SK-N-SH (cell line): ENCODE results near the gene CPZ. TPM values are rescaled to one million over a fixed set of nuclear protein-coding genes. Genes with fewer than 3 reads are reported as not detected.

Experiments used
- CTCF ChIA-PET: fragments of 300-600, 350-600 bp; formaldehyde crosslinking; extraction: SDS; loops from one replicate; lab custom pipeline; 2021; lab: Yijun Ruan, JAX
- POLR2A ChIA-PET: fragments of 350-600 bp; sonication (Branson Sonifier 250); formaldehyde crosslinking; extraction: SDS; loops from one replicate; lab custom pipeline; 2020; ENCODE audit warnings: antibody characterized with exemption, inconsistent platforms; lab: Yijun Ruan, JAX
- DNase-seq: peaks from one replicate; pipeline ENCODE4 v3.0.0; 2012
- H2AFZ ChIP-seq: fragments of 200-600 bp; sonication (generic); 2 replicates; pipeline ENCODE4 v1.8.1; 2016; ENCODE audit warnings: antibody characterized with exemption, mild to moderate bottlenecking, low read depth
- H3F3A ChIP-seq: fragments of 200-600 bp; sonication (generic); replicated peaks from 2 replicates; pipeline ENCODE3; 2016; ENCODE audit warnings: antibody characterized with exemption, mild to moderate bottlenecking; ENCODE audit not compliant: insufficient read depth
- H3K27ac ChIP-seq, 2 experiments: fragments of 200-500 bp in 1 of 2; fragments of 200-600 bp in 1 of 2; sonication (Bioruptor generic) in 1 of 2; sonication (generic), shearing (Covaris generic) in 1 of 2; 2 replicates each; pipeline versions ENCODE4 v1.5.1 to v1.6.1; 2014 to 2016; ENCODE audit warnings: low read depth in 2 of 2, inconsistent platforms in 1 of 2, low read length in 1 of 2, mild to moderate bottlenecking in 1 of 2, mixed read lengths in 1 of 2
- H3K27me3 ChIP-seq: fragments of 200-600 bp; sonication (generic), shearing (Covaris generic); 2 replicates; pipeline ENCODE4 v1.6.1; 2016; ENCODE audit warnings: mixed run types; ENCODE audit not compliant: insufficient read depth
- H3K36me3 ChIP-seq, 2 experiments: fragments of 200-500 bp in 1 of 2; fragments of 200-600 bp in 1 of 2; sonication (Bioruptor generic) in 1 of 2; sonication (generic) in 1 of 2; replicated peaks in 1 of 2; 2 replicates each; pipeline versions ENCODE3 to v1.5.1; 2014 to 2016; ENCODE audit warnings: low read length in 1 of 2, mild to moderate bottlenecking in 1 of 2; ENCODE audit not compliant: insufficient read depth in 2 of 2, control insufficient read depth in 1 of 2
- H3K4me1 ChIP-seq, 2 experiments: fragments of 200-500 bp in 1 of 2; fragments of 200-600 bp in 1 of 2; sonication (Bioruptor generic) in 1 of 2; sonication (generic), shearing (Covaris generic) in 1 of 2; 2 replicates each; pipeline versions ENCODE4 v1.5.1 to v1.6.1; 2014 to 2016; ENCODE audit warnings: low read depth in 1 of 2, low read length in 1 of 2, mixed run types in 1 of 2; ENCODE audit not compliant: insufficient read depth in 2 of 2, control insufficient read depth in 1 of 2
- H3K4me2 ChIP-seq: fragments of 200-600 bp; sonication (generic), shearing (Covaris generic); 2 replicates; pipeline ENCODE4 v1.6.1; 2017; ENCODE audit warnings: mixed run types
- H3K4me3 ChIP-seq, 2 experiments: fragments of 200-500 bp in 1 of 2; fragments of 200-600 bp in 1 of 2; sonication (Bioruptor generic) in 1 of 2; sonication (generic), shearing (Covaris generic) in 1 of 2; 2 replicates each; pipeline versions ENCODE4 v1.5.1 to v1.8.1; 2014 to 2016; ENCODE audit warnings: low read depth in 2 of 2, inconsistent platforms in 1 of 2, low read length in 1 of 2, mild to moderate bottlenecking in 1 of 2, mixed read lengths in 1 of 2, moderate library complexity in 1 of 2
- H3K79me2 ChIP-seq: fragments of 200-600 bp; sonication (generic); 2 replicates; pipeline ENCODE4 v1.8.1; 2017; ENCODE audit warnings: mild to moderate bottlenecking; ENCODE audit not compliant: insufficient read depth
- H3K9ac ChIP-seq: fragments of 200-600 bp; sonication (generic); 2 replicates; pipeline ENCODE4 v1.6.1; 2017; ENCODE audit warnings: mixed run types
- H3K9me2 ChIP-seq: fragments of 200-600 bp; sonication (generic); 2 replicates; pipeline ENCODE4 v1.6.1; 2017; ENCODE audit warnings: mixed run types
- H3K9me3 ChIP-seq: fragments of 200-600 bp; sonication (generic); 2 replicates; pipeline ENCODE4 v1.6.1; 2017; ENCODE audit warnings: mixed run types, mild to moderate bottlenecking, moderate library complexity
- H4K20me1 ChIP-seq: fragments of 200-600 bp; sonication (generic); 2 replicates; pipeline ENCODE4 v1.6.1; 2017; ENCODE audit warnings: mild to moderate bottlenecking, mixed run types; ENCODE audit not compliant: insufficient read depth
- ELF1 ChIP-seq: IDR thresholded peaks from 2 replicates; pipeline ENCODE4 v1.4.0; 2012
- FOSL2 ChIP-seq: IDR thresholded peaks from 2 replicates; pipeline ENCODE4 v1.4.0; 2012; ENCODE audit warnings: low read depth, mild to moderate bottlenecking, moderate library complexity, borderline replicate concordance
- GABPA ChIP-seq: IDR thresholded peaks from 2 replicates; pipeline ENCODE4 v1.4.0; 2012; ENCODE audit warnings: low read depth, mild to moderate bottlenecking
- MXI1 ChIP-seq: IDR thresholded peaks from 2 replicates; pipeline ENCODE4 v1.6.1; 2012; ENCODE audit warnings: mild to moderate bottlenecking, low read depth, low read length, improper control_type of control experiment
- NFIC ChIP-seq: IDR thresholded peaks from 2 replicates; pipeline ENCODE4 v1.4.0; 2012; ENCODE audit warnings: borderline replicate concordance
- NRF1 ChIP-seq: IDR thresholded peaks from 2 replicates; pipeline ENCODE4 v1.6.1; 2012; ENCODE audit warnings: low read depth, mild to moderate bottlenecking, low read length
- POLR2AphosphoS5 ChIP-seq: IDR thresholded peaks from 2 replicates; pipeline ENCODE4 v1.6.1; 2012; ENCODE audit warnings: low read depth, low read length
- RCOR1 ChIP-seq: fragments of 150-350 bp; IDR thresholded peaks from 2 replicates; pipeline ENCODE4 v1.6.1; 2017; ENCODE audit warnings: antibody characterized with exemption, low read length
- SMC3 ChIP-seq: IDR thresholded peaks from 2 replicates; pipeline ENCODE4 v1.6.1; 2012; ENCODE audit warnings: low read depth, low read length, improper control_type of control experiment
- TEAD4 ChIP-seq: IDR thresholded peaks from 2 replicates; pipeline ENCODE4 v1.4.0; 2012; ENCODE audit warnings: mild to moderate bottlenecking, borderline replicate concordance; ENCODE audit not compliant: insufficient read depth
- WGBS: methylation state at CpG from one replicate; pipeline ENCODE4 v1.1.6; 2017; ENCODE audit warnings: low lambda C conversion rate; 5-methylcytosine and 5-hydroxymethylcytosine counted together
- polyA plus RNA-seq, 3 experiments: library from polyadenylated mRNA; depleted of rRNA; stranded (reverse); fragments of >200 nt; gene quantifications; 2 replicates each; pipeline ENCODE4 v1.2.3, GENCODE V29; 2012
- TF ChIP-seq, protein P1 (sequence below): IDR thresholded peaks from 2 replicates; pipeline ENCODE4; 2012
- TF ChIP-seq, protein P2 (sequence below): IDR thresholded peaks from 2 replicates; pipeline ENCODE4 v1.4.0; 2012; ENCODE audit warnings: low read depth
- TF ChIP-seq, protein P3 (sequence below): IDR thresholded peaks from 2 replicates; pipeline ENCODE4 v1.4.0; 2012; ENCODE audit warnings: low read depth, borderline replicate concordance
- TF ChIP-seq, protein P4 (sequence below): IDR thresholded peaks from 2 replicates; pipeline ENCODE4 v1.6.1; 2012; ENCODE audit warnings: mild to moderate bottlenecking, low read depth, low read length, moderate library complexity

The CPZ gene
- polyA plus RNA-seq, 1 of the 3 experiments (the other 2 are of a cell fraction) = not detected

DNA sequence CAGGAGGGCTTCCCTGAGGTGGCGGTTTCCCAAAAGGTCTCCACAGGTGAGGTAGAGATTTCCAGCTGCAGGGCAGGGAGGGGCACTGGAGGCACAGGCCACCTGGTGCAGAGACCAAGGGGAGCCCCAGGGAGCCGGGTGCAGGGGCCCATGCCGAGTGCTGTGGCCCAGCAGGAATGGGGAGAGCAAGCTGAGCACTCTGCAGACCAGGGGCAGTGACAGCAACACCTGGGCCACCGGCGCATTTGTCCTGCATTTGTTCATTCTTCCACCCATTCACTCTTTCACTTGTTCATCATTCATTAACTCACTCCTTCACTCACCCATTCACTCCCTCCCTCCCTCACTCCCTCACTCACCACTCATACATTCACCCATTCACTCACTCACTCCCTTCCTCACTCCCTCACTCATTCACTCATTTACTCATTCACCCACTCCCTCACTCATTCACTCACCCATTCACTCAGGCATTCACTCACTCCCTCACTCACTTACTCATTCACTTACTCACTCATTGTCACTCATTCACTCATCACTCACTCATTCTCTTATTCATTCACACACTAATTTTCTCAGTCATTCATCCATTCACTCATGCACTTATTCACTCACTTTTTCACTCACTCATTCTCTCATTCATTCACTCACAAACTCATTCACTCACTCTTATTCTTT lies 16.3 kb downstream of the CPZ start:
- CTCF ChIA-PET = interaction anchor here (1.3 to 7.8 kb wide), 5 partner anchors 9 to 307 kb away, joined by 4 to 89 read pairs (median 67); no protein-coding TSS in a partner anchor
- Histone ChIP-seq H3K27ac (no peak overlapping the region), H3K4me2 (no peak overlapping the region), H3K4me1 (peaks cover 0 to 10% of the 10 kb centered on the region in 2 experiments; a peak in 1 of 4 replicates), H3F3A (no peaks in the 10 kb centered on the region), H3K9ac (no peak overlapping the region), H4K20me1 (no peaks in the 10 kb centered on the region), H3K9me2 (no peaks in the 10 kb centered on the region), H3K4me3 (no peak overlapping the region), H3K27me3 (no peaks in the 10 kb centered on the region), H2AFZ (no peak overlapping the region), H3K79me2 (no peaks in the 10 kb centered on the region), H3K36me3 (no peaks in the 10 kb centered on the region), H3K9me3 (no peaks in the 10 kb centered on the region)
- TF ChIP-seq ELF1 (no peak), RCOR1 (no peak)
- 72% methylated on average over 3 of the region's 5 CpGs for WGBS
- no peak for DNase-seq
- POLR2A ChIA-PET = no interaction called here

DNA sequence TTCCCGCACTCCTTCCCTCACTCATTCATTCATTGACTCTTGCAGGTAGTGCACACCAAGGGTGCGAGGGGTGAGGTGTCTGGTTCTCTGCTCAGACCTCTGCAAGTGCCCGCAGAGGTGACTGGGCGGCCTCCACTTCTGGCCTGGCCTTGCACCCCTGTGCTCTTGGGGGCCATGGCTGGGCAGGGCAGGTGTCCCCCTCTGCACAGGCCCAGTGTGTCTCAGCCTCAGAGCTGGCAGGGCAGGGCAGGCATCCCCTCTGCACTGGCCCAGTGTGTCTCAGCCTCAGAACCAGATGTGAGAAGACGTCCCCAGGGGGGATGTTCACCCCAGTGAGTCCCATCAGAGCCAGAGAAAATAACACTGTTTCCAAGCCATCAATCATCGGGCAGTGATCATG lies 16.8 kb downstream of the CPZ start:
- H3K4me3 ChIP-seq = no peak overlapping the region
- H3K4me2 ChIP-seq = no peak overlapping the region
- H4K20me1 ChIP-seq = no peaks in the 10 kb centered on the region
- no peaks in the 10 kb centered on the region for H3K9me3 ChIP-seq
- WGBS = 74% methylated on average over 5 of the region's 6 CpGs
- H3K4me1 ChIP-seq = peaks cover 0 to 10% of the 10 kb centered on the region in 2 experiments; a peak in 1 of 4 replicates
- H3K9me2 ChIP-seq = no peaks in the 10 kb centered on the region
- no peak overlapping the region for H2AFZ ChIP-seq
- TF ChIP-seq FOSL2 = no peak
- TF ChIP-seq MXI1 = no peak
- TF ChIP-seq, protein P1, sequence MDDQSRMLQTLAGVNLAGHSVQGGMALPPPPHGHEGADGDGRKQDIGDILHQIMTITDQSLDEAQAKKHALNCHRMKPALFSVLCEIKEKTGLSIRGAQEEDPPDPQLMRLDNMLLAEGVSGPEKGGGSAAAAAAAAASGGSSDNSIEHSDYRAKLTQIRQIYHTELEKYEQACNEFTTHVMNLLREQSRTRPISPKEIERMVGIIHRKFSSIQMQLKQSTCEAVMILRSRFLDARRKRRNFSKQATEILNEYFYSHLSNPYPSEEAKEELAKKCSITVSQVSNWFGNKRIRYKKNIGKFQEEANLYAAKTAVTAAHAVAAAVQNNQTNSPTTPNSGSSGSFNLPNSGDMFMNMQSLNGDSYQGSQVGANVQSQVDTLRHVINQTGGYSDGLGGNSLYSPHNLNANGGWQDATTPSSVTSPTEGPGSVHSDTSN = no peak
- TF ChIP-seq, protein P2, sequence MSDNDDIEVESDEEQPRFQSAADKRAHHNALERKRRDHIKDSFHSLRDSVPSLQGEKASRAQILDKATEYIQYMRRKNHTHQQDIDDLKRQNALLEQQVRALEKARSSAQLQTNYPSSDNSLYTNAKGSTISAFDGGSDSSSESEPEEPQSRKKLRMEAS = no peak
- no peak for TF ChIP-seq GABPA
- TF ChIP-seq TEAD4 = no peak
- H3K27me3 ChIP-seq = no peaks in the 10 kb centered on the region
- CTCF ChIA-PET = interaction anchor here (4.4 to 7.8 kb wide), 2 partner anchors 11 to 306 kb away, joined by 67 to 89 read pairs; no protein-coding TSS in a partner anchor
- DNase-seq = peak; percentile 54
- H3K27ac ChIP-seq = no peak overlapping the region
- H3K36me3 ChIP-seq = no peaks in the 10 kb centered on the region
- H3F3A ChIP-seq = no peaks in the 10 kb centered on the region
- POLR2A ChIA-PET = no interaction called here
- no peak overlapping the region for H3K9ac ChIP-seq
- H3K79me2 ChIP-seq = no peaks in the 10 kb centered on the region

DNA sequence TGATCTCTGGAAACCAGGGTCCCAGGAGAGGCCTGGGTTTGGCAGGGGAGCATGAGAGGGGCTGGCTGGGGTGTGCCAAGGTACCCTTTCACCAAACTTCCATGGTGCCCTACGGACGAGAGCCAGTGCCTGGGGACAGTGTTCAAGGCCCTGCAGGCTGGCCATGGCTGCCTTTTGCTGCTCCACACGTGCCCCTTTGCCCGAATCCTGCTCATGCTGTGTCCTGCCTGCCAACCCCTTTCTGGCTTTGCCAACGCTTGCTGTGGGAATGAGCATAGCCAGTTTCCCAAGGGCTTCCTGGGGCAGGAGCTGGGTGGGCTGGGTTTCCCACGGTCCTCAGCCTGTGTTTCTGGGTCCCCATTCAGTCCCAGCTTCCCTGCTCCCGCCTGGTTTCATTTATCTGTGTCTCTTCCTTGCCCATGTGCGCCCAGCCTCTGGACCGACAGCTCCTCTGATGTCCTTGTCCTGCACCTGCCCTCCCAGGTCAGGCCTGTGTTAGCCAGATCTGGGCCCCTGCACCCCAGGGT lies 17.3 kb downstream of the CPZ start:
- no peaks in the 10 kb centered on the region for H3K36me3 ChIP-seq
- ChIA-PET POLR2A (no interaction called here), CTCF (interaction anchor here (0.8 to 7.8 kb wide), 2 partner anchors 9 to 306 kb away, joined by 4 to 89 read pairs; no protein-coding TSS in a partner anchor)
- H3K27ac ChIP-seq = no peak overlapping the region
- H3K27me3 ChIP-seq = no peaks in the 10 kb centered on the region
- peaks cover 0 to 10% of the 10 kb centered on the region in 2 experiments; a peak in 1 of 4 replicates for H3K4me1 ChIP-seq
- no peak overlapping the region for H3K4me2 ChIP-seq
- no peaks in the 10 kb centered on the region for H3K9me2 ChIP-seq
- H3K79me2 ChIP-seq = no peaks in the 10 kb centered on the region
- H4K20me1 ChIP-seq = no peaks in the 10 kb centered on the region
- no peak overlapping the region for H3K9ac ChIP-seq
- WGBS = 55% methylated on average over 9 of the region's 9 CpGs
- no peak overlapping the region for H2AFZ ChIP-seq
- DNase-seq = no peak
- no peak overlapping the region for H3K4me3 ChIP-seq
- no peaks in the 10 kb centered on the region for H3F3A ChIP-seq
- no peaks in the 10 kb centered on the region for H3K9me3 ChIP-seq
- TF ChIP-seq, protein P3, sequence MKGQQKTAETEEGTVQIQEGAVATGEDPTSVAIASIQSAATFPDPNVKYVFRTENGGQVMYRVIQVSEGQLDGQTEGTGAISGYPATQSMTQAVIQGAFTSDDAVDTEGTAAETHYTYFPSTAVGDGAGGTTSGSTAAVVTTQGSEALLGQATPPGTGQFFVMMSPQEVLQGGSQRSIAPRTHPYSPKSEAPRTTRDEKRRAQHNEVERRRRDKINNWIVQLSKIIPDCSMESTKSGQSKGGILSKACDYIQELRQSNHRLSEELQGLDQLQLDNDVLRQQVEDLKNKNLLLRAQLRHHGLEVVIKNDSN = no peak
- TF ChIP-seq NRF1 = no peak
- TF ChIP-seq GABPA = no peak
- no peak for TF ChIP-seq NFIC
- no peak for TF ChIP-seq POLR2AphosphoS5
- TF ChIP-seq, protein P4, sequence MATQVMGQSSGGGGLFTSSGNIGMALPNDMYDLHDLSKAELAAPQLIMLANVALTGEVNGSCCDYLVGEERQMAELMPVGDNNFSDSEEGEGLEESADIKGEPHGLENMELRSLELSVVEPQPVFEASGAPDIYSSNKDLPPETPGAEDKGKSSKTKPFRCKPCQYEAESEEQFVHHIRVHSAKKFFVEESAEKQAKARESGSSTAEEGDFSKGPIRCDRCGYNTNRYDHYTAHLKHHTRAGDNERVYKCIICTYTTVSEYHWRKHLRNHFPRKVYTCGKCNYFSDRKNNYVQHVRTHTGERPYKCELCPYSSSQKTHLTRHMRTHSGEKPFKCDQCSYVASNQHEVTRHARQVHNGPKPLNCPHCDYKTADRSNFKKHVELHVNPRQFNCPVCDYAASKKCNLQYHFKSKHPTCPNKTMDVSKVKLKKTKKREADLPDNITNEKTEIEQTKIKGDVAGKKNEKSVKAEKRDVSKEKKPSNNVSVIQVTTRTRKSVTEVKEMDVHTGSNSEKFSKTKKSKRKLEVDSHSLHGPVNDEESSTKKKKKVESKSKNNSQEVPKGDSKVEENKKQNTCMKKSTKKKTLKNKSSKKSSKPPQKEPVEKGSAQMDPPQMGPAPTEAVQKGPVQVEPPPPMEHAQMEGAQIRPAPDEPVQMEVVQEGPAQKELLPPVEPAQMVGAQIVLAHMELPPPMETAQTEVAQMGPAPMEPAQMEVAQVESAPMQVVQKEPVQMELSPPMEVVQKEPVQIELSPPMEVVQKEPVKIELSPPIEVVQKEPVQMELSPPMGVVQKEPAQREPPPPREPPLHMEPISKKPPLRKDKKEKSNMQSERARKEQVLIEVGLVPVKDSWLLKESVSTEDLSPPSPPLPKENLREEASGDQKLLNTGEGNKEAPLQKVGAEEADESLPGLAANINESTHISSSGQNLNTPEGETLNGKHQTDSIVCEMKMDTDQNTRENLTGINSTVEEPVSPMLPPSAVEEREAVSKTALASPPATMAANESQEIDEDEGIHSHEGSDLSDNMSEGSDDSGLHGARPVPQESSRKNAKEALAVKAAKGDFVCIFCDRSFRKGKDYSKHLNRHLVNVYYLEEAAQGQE = no peak
- TF ChIP-seq SMC3 = no peak
- TF ChIP-seq, protein P1 = no peak
